GM06990 (cell line): ENCODE measurements around the gene RBM33.

Experiments
- DNase-seq: peaks from one replicate; pipeline ENCODE4 v3.0.0-alpha.2; 2011; ENCODE audit not compliant: insufficient read length; ENCODE audit errors: extremely low read depth
- H3K27me3 ChIP-seq: replicated peaks from 2 replicates; pipeline ENCODE4 v1.6.0; 2011; ENCODE audit warnings: low read length; ENCODE audit not compliant: control insufficient read depth, insufficient read depth
- H3K36me3 ChIP-seq: 2 replicates; pipeline ENCODE4 v1.5.1; 2011; ENCODE audit warnings: low read length; ENCODE audit not compliant: control insufficient read depth, insufficient read depth
- H3K4me3 ChIP-seq: replicated peaks from 2 replicates; pipeline ENCODE4 v1.5.1; 2011; ENCODE audit warnings: low read depth, mild to moderate bottlenecking, control low read depth, low read length
- CTCF ChIP-seq: IDR thresholded peaks from 2 replicates; pipeline ENCODE4 v1.5.1; 2011; ENCODE audit warnings: low read length, control low read depth, mild to moderate bottlenecking, inconsistent platforms; ENCODE audit not compliant: insufficient read depth, poor library complexity, severe bottlenecking

RBM33 gene

GRCh38 chr7:155745737-155746136, 101.3 kb downstream of the RBM33 start:
- Histone ChIP-seq H3K4me3 (0 out of 2 replicates have a peak overlapping the region, but pooled peaks have one; percentile 10), H3K36me3 (peaks cover 12% of the 10 kb centered on the region), H3K27me3 (no peaks in the 10 kb centered on the region)
- TF ChIP-seq CTCF, result no peak
- no peak for DNase-seq

- H3K4me3 ChIP-seq, result peak overlapping the region; percentile 43; the same call in 1 of the 2 replicates
- H3K36me3 ChIP-seq, result peaks cover 12% of the 10 kb centered on the region
- H3K27me3 ChIP-seq, result no peaks in the 10 kb centered on the region
- DNase-seq, result no peak
- TF ChIP-seq CTCF, result no peak
Observed at GRCh38 chr7:155746188-155746587, 101.7 kb downstream of the RBM33 start.

- TF ChIP-seq CTCF, result no peak
- Histone ChIP-seq H3K27me3 (no peaks in the 10 kb centered on the region), H3K4me3 (peak overlapping the region; percentile 43), H3K36me3 (peaks cover 12% of the 10 kb centered on the region)
- no peak for DNase-seq
Observed at GRCh38 chr7:155747209-155747608, 102.7 kb downstream of the RBM33 start.

GRCh38 chr7:155749578-155749977, 105.1 kb downstream of the RBM33 start:
- TF ChIP-seq CTCF, result no peak
- no peak for DNase-seq
- Histone ChIP-seq H3K4me3 (no peak overlapping the region; the same call in 1 of the 2 replicates), H3K27me3 (no peaks in the 10 kb centered on the region), H3K36me3 (peaks cover 6% of the 10 kb centered on the region)

GRCh38 chr7:155750255-155751125, 106.0 kb downstream of the RBM33 start:
- H3K27me3 ChIP-seq, result no peaks in the 10 kb centered on the region
- no peak for TF ChIP-seq CTCF
- peaks cover 2% of the 10 kb centered on the region for H3K36me3 ChIP-seq
- no peak for DNase-seq
- H3K4me3 ChIP-seq, result no peak overlapping the region; the same call in 1 of the 2 replicates
